Central memory CD8-positive, alpha-beta T cell (primary cell): ENCODE results near the gene CDC42BPB.
"Not testable (repeated sequence)": the region's sequence is repeated elsewhere in the genome, so short reads cannot be mapped to it uniquely, and the experiment has no call there.

ENCODE experiments used
- ATAC-seq: fragments of 150-1000 bp; cut with Tn5 transposase; replicated peaks from 2 replicates; pipeline ENCODE4 v1.10.0; 2022; ENCODE audit warnings: mild to moderate bottlenecking, moderate FRiP score, moderate number of reproducible peaks; ENCODE audit not compliant: poor library complexity, severe bottlenecking; ENCODE audit errors: extremely low read depth
- DNase-seq, 2 donors: peaks; one replicate each; pipeline ENCODE4 v3.0.0; 2021; ENCODE audit warnings: low spot score in 2 of 2
- H3K27ac Mint-ChIP-seq: one replicate; pipeline ENCODE4 v1.8.0; 2022; ENCODE audit warnings: low read depth, mild to moderate bottlenecking, moderate library complexity, mixed read lengths
- H3K27me3 Mint-ChIP-seq: one replicate; pipeline ENCODE4 v1.8.0; 2022; ENCODE audit warnings: mixed read lengths
- H3K36me3 Mint-ChIP-seq: one replicate; pipeline ENCODE4 v1.8.0; 2022; ENCODE audit warnings: mild to moderate bottlenecking, moderate library complexity, mixed read lengths; ENCODE audit not compliant: insufficient read depth
- H3K4me1 Mint-ChIP-seq: one replicate; pipeline ENCODE4 v1.8.0; 2022; ENCODE audit warnings: mixed read lengths
- H3K4me3 Mint-ChIP-seq: one replicate; pipeline ENCODE4 v1.8.0; 2022; ENCODE audit warnings: mild to moderate bottlenecking, moderate library complexity, mixed read lengths
- H3K9me3 Mint-ChIP-seq: one replicate; pipeline ENCODE4 v1.8.0; 2022; ENCODE audit warnings: mixed read lengths

The CDC42BPB gene

GRCh38 chr14:102901633-102902032 is 155.7 kb downstream of the CDC42BPB start:
- peaks cover 27% of the 10 kb centered on the region for H3K4me1 Mint-ChIP-seq
- H3K27me3 Mint-ChIP-seq, result no peaks in the 10 kb centered on the region
- peak overlapping the region; percentile 8 for H3K4me3 Mint-ChIP-seq
- no peak for DNase-seq
- H3K27ac Mint-ChIP-seq, result peak overlapping the region; percentile 82
- H3K36me3 Mint-ChIP-seq, result peaks cover 24% of the 10 kb centered on the region
- H3K9me3 Mint-ChIP-seq, result no peaks in the 10 kb centered on the region
- ATAC-seq, result peak; percentile 51

GRCh38 chr14:102900631-102901571 is 156.4 kb downstream of the CDC42BPB start:
- Mint-ChIP-seq H3K9me3 (no peaks in the 10 kb centered on the region), H3K4me1 (peaks cover 27% of the 10 kb centered on the region), H3K27me3 (no peaks in the 10 kb centered on the region), H3K4me3 (peak overlapping the region; percentile 8), H3K36me3 (peaks cover 24% of the 10 kb centered on the region), H3K27ac (peak overlapping the region; percentile 82)
- no peak for DNase-seq
- ATAC-seq, result peak; percentile 88

- Mint-ChIP-seq H3K36me3 (peaks cover 22% of the 10 kb centered on the region), H3K9me3 (no peaks in the 10 kb centered on the region), H3K27ac (peak overlapping the region; percentile 90), H3K27me3 (no peaks in the 10 kb centered on the region), H3K4me1 (peaks cover 27% of the 10 kb centered on the region), H3K4me3 (no peak overlapping the region)
- DNase-seq (no peak), ATAC-seq (no peak)
Measured at GRCh38 chr14:102899516-102899900, 157.8 kb downstream of the CDC42BPB start.

GRCh38 chr14:102898776-102899515 is 158.4 kb downstream of the CDC42BPB start:
- Mint-ChIP-seq H3K27me3 (no peaks in the 10 kb centered on the region), H3K4me3 (no peak overlapping the region), H3K36me3 (peaks cover 19% of the 10 kb centered on the region), H3K9me3 (no peaks in the 10 kb centered on the region), H3K4me1 (peaks cover 26% of the 10 kb centered on the region), H3K27ac (peak overlapping the region; percentile 90)
- ATAC-seq (no peak), DNase-seq (no peak)

GRCh38 chr14:102898298-102898697 is 159.1 kb downstream of the CDC42BPB start:
- Mint-ChIP-seq H3K36me3 (peaks cover 16% of the 10 kb centered on the region), H3K4me1 (peaks cover 20% of the 10 kb centered on the region), H3K9me3 (no peaks in the 10 kb centered on the region), H3K27me3 (no peaks in the 10 kb centered on the region), H3K27ac (no peak overlapping the region), H3K4me3 (no peak overlapping the region)
- DNase-seq (no peak), ATAC-seq (no peak)

GRCh38 chr14:102897299-102898027 is 159.9 kb downstream of the CDC42BPB start:
- Mint-ChIP-seq H3K36me3 (peaks cover 19% of the 10 kb centered on the region), H3K27me3 (no peaks in the 10 kb centered on the region), H3K4me3 (no peak overlapping the region), H3K4me1 (peaks cover 11% of the 10 kb centered on the region), H3K9me3 (no peaks in the 10 kb centered on the region), H3K27ac (no peak overlapping the region)
- ATAC-seq (no peak), DNase-seq (no peak)

GRCh38 chr14:102896735-102897134 is 160.6 kb downstream of the CDC42BPB start:
- not testable (repeated sequence) for H3K27ac Mint-ChIP-seq, H3K4me1 Mint-ChIP-seq

GRCh38 chr14:102893452-102893851 is 163.9 kb downstream of the CDC42BPB start:
- no peak for ATAC-seq
- no peak for DNase-seq

More at GRCh38 chr14:102896735-102897134, 160.6 kb downstream of the CDC42BPB start:
- H3K27me3 Mint-ChIP-seq, DNase-seq, H3K4me3 Mint-ChIP-seq, H3K9me3 Mint-ChIP-seq, ATAC-seq: not testable (repeated sequence)
- peaks cover 20% of the 10 kb centered on the region for H3K36me3 Mint-ChIP-seq

GRCh38 chr14:102892651-102893050 is 164.7 kb downstream of the CDC42BPB start:
- Mint-ChIP-seq H3K4me1 (no peaks in the 10 kb centered on the region), H3K27me3 (no peaks in the 10 kb centered on the region), H3K9me3 (no peaks in the 10 kb centered on the region), H3K27ac (no peak overlapping the region), H3K4me3 (no peak overlapping the region), H3K36me3 (peaks cover 31% of the 10 kb centered on the region)
- ATAC-seq (no peak), DNase-seq (no peak)

More at GRCh38 chr14:102893452-102893851, 163.9 kb downstream of the CDC42BPB start:
- H3K36me3 Mint-ChIP-seq, result peaks cover 28% of the 10 kb centered on the region
- H3K27ac Mint-ChIP-seq, result no peak overlapping the region
- H3K27me3 Mint-ChIP-seq, result no peaks in the 10 kb centered on the region
- no peaks in the 10 kb centered on the region for H3K9me3 Mint-ChIP-seq
- no peak overlapping the region for H3K4me3 Mint-ChIP-seq
- H3K4me1 Mint-ChIP-seq, result no peaks in the 10 kb centered on the region

GRCh38 chr14:102891556-102891955 is 165.8 kb downstream of the CDC42BPB start:
- H3K36me3 Mint-ChIP-seq, result peaks cover 36% of the 10 kb centered on the region
- DNase-seq, result no peak
- no peaks in the 10 kb centered on the region for H3K27me3 Mint-ChIP-seq
- H3K4me1 Mint-ChIP-seq, result no peaks in the 10 kb centered on the region
- H3K27ac Mint-ChIP-seq, result no peak overlapping the region
- no peaks in the 10 kb centered on the region for H3K9me3 Mint-ChIP-seq
- no peak for ATAC-seq
- no peak overlapping the region for H3K4me3 Mint-ChIP-seq

- DNase-seq (no peak), ATAC-seq (no peak)
- Mint-ChIP-seq H3K9me3 (no peaks in the 10 kb centered on the region), H3K4me1 (no peaks in the 10 kb centered on the region), H3K27me3 (no peaks in the 10 kb centered on the region), H3K4me3 (no peak overlapping the region), H3K27ac (no peak overlapping the region), H3K36me3 (peaks cover 39% of the 10 kb centered on the region)
Measured at GRCh38 chr14:102891111-102891510, 166.2 kb downstream of the CDC42BPB start.

- Mint-ChIP-seq H3K27me3 (no peaks in the 10 kb centered on the region), H3K27ac (no peak overlapping the region), H3K4me3 (no peak overlapping the region), H3K36me3 (peaks cover 40% of the 10 kb centered on the region), H3K9me3 (no peaks in the 10 kb centered on the region), H3K4me1 (no peaks in the 10 kb centered on the region)
- ATAC-seq (no peak), DNase-seq (no peak)
Measured at GRCh38 chr14:102889615-102890014, 167.7 kb downstream of the CDC42BPB start.
